Left ventricle myocardium inferior (tissue), 1 donor: ENCODE data around the gene VRK1. TPM values are rescaled to one million over a fixed set of nuclear protein-coding genes. Genes with fewer than 3 reads are reported as not detected.

ENCODE experiments used
- DNase-seq: peaks from one replicate; pipeline ENCODE4 v3.0.0-alpha.2; 2020
- H3K27ac ChIP-seq: fragments of 200-600 bp; replicated peaks from 2 replicates; pipeline ENCODE4 v1.8.0; 2021
- H3K27me3 ChIP-seq: fragments of 200-600 bp; 2 replicates; pipeline ENCODE4 v1.8.0; 2021; ENCODE audit warnings: low read depth
- H3K36me3 ChIP-seq: fragments of 200-600 bp; 2 replicates; pipeline ENCODE4 v1.8.0; 2021
- H3K4me1 ChIP-seq: fragments of 200-600 bp; 2 replicates; pipeline ENCODE4 v1.8.0; 2021
- H3K4me3 ChIP-seq: fragments of 200-600 bp; 2 replicates; pipeline ENCODE4 v1.8.0; 2021; ENCODE audit warnings: mild to moderate bottlenecking, moderate library complexity
- H3K9me3 ChIP-seq: fragments of 200-600 bp; replicated peaks from 2 replicates; pipeline ENCODE4 v1.8.0; 2021
- intact Hi-C: fragments of 100-400 bp; cut with micrococcal nuclease; formaldehyde crosslinking; loops from one replicate; pipeline ENCODE4 v1.11.0; 2022
- total RNA-seq: library from RNA; stranded (reverse); fragmentation: NEBNext Ultra II Directional; extraction: Animal tissue kit (Norgen Biotek cat#: 25700); gene quantifications from one replicate; pipeline ENCODE4 v1.2.1, GENCODE V29; 2021
- TF ChIP-seq, protein P1 (sequence below): fragments of 200-600 bp; IDR thresholded peaks from 2 replicates; pipeline ENCODE4 v1.8.0; 2021; ENCODE audit warnings: antibody characterized with exemption, mild to moderate bottlenecking, borderline replicate concordance
- donor health status: DM: no; HTN: yes; CAD: no; lungs with severe emphysema.

The VRK1 gene
- total RNA-seq, 1 donor from 2014 or later = 6.5 TPM

DNA sequence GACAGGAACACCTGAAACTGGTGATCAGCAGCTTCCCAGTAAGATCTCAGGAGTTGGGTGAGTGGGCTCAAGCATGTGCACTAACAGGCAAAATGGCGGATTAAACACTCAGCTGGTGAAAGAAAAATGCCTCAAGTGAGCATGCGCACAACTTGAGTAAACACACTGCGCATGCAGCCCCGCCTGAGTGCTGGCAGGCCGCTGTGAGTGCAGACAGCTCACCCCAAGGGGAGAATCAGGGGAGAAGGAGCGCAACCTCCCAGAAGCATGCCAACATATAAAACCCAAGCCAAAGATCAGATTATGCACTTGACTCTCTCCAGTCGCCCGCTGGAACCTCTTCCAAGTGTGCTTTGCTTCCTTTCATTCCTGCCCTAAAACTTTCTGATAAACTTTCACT, 125.8 kb downstream of the VRK1 start:
- intact Hi-C loops = no loop called here
- H3K4me3 ChIP-seq = no peak overlapping the region

DNA sequence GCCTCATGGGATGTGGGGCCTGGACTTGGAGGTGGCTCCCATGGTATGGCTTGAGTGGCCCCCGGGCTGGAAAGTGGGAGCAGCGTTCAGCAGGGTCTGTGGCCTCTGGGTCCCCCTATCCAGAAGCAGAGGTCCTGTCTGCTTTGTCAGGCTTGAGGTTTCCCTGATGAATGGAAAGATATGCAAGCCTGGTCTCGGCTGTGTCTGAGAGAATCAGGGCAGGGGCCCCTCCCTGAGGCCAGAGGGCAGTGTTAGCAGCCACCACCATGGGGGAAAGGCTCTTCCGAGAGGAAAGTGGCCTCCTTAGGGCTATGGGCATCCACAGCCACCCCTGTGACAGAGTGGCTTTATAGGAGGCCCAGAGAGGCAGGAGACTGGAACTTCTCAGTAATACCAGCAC, 128.2 kb downstream of the VRK1 start:
- no peak overlapping the region for H3K27ac ChIP-seq
- H3K9me3 ChIP-seq = peaks cover 27% of the 10 kb centered on the region
- no peaks in the 10 kb centered on the region for H3K36me3 ChIP-seq
- intact Hi-C loops = no loop called here
- no peak for DNase-seq
- no peak overlapping the region for H3K4me3 ChIP-seq
- TF ChIP-seq, protein P1, sequence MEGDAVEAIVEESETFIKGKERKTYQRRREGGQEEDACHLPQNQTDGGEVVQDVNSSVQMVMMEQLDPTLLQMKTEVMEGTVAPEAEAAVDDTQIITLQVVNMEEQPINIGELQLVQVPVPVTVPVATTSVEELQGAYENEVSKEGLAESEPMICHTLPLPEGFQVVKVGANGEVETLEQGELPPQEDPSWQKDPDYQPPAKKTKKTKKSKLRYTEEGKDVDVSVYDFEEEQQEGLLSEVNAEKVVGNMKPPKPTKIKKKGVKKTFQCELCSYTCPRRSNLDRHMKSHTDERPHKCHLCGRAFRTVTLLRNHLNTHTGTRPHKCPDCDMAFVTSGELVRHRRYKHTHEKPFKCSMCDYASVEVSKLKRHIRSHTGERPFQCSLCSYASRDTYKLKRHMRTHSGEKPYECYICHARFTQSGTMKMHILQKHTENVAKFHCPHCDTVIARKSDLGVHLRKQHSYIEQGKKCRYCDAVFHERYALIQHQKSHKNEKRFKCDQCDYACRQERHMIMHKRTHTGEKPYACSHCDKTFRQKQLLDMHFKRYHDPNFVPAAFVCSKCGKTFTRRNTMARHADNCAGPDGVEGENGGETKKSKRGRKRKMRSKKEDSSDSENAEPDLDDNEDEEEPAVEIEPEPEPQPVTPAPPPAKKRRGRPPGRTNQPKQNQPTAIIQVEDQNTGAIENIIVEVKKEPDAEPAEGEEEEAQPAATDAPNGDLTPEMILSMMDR = no peak
- H3K27me3 ChIP-seq = no peaks in the 10 kb centered on the region
- H3K4me1 ChIP-seq = no peaks in the 10 kb centered on the region

More for the DNA sequence above, 125.8 kb downstream of the VRK1 start:
- TF ChIP-seq, protein P1 = no peak
- Histone ChIP-seq H3K4me1 (no peaks in the 10 kb centered on the region), H3K27me3 (no peaks in the 10 kb centered on the region), H3K36me3 (no peaks in the 10 kb centered on the region), H3K27ac (no peak overlapping the region), H3K9me3 (peaks cover 28% of the 10 kb centered on the region)
- DNase-seq = no peak

DNA sequence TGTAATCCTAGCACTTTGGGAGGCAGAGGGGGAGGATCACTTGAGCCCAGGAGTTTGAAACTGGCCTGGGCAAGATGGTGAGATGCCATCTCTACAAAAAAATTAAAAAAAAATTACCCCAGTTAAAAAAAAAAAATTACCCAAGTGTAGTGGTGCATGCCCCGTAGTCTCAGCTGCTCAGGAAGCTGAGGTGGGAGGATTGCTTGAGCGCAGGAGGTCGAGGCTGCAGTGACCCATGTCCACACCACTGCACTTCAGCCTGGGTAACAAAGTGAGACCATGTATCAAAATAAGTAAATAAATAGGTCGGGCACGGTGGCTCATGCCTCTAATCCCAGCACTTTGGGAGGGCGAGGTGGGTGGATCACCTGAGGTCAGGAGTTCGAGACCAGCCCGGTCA, 128.8 kb downstream of the VRK1 start:
- H3K4me3 ChIP-seq = no peak overlapping the region
- TF ChIP-seq, protein P1 = no peak

DNA sequence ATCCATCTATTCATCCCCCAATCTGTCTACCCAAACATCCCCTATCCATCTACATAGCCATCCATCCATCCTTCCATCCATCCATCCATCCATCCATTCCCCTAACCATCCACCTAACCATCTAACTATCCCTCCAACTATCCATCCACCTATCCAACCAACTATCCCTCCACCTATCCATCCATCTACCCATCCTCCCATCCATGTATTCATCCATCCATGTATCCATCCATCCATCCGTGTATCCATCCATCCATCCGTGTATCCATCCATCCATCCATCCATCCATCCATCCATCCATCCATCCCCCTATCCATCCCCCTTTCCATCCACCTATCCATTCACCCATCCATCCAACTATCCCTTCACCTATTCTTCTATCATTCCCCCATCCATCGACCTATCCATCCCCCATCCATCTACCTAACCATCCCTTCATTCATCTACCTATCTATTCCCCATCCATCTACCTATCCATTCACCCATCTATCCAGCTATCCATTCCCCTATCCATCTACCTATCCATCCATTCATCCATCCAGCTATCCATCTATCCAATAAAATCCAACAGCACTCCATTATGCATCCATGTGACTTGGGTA, 131.7 kb downstream of the VRK1 start:
- intact Hi-C loops = no loop called here
- H3K4me1 ChIP-seq = no peaks in the 10 kb centered on the region
- no peak overlapping the region for H3K27ac ChIP-seq
- no peaks in the 10 kb centered on the region for H3K9me3 ChIP-seq
- H3K36me3 ChIP-seq = no peaks in the 10 kb centered on the region
- no peaks in the 10 kb centered on the region for H3K27me3 ChIP-seq
- H3K4me3 ChIP-seq = no peak overlapping the region
- TF ChIP-seq, protein P1 = no peak
- DNase-seq = no peak

More for the DNA sequence above, 128.8 kb downstream of the VRK1 start:
- no peaks in the 10 kb centered on the region for H3K27me3 ChIP-seq
- DNase-seq = no peak
- no peaks in the 10 kb centered on the region for H3K4me1 ChIP-seq
- peaks cover 21% of the 10 kb centered on the region for H3K9me3 ChIP-seq
- H3K27ac ChIP-seq = no peak overlapping the region
- intact Hi-C loops = no loop called here
- no peaks in the 10 kb centered on the region for H3K36me3 ChIP-seq

DNA sequence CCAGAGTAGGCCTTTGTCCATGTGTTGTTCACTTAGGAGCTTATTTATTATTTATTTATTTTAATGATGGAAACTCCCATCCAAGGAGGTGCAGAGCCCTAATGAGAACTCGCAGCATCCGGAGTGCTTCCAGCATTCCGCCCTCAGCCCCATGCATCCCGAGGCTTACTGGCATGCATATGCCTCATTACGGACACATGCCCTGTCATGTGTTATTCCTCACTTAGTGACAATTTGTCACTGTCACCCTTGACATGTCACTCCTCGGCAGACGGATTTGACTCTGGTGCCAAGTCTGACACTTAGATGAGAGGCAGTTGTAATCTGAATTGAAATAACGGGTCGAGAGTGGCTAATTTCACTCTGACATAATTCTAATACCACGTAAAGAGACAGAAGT, 132.8 kb downstream of the VRK1 start:
- Histone ChIP-seq H3K9me3 (no peaks in the 10 kb centered on the region), H3K4me3 (no peak overlapping the region), H3K27me3 (no peaks in the 10 kb centered on the region), H3K36me3 (no peaks in the 10 kb centered on the region), H3K4me1 (no peaks in the 10 kb centered on the region), H3K27ac (no peak overlapping the region)
- TF ChIP-seq, protein P1 = no peak
- intact Hi-C loops = no loop called here
- peak; percentile 26 for DNase-seq
